GM21367 (cell line): ENCODE results near the gene TRABD2A.
A peak's percentile ranks its signal among the peaks of the same experiment; 100 is the strongest.

Experiments
- ATAC-seq: cut with Tn5 transposase; IDR thresholded peaks from one replicate; pipeline ENCODE4 v1.9.1; 2021; ENCODE audit not compliant: unreplicated experiment

Gene TRABD2A

GRCh38 chr2:84904717-84905174 is 23.9 kb upstream of the TRABD2A start:
- ATAC-seq: no peak

DNA sequence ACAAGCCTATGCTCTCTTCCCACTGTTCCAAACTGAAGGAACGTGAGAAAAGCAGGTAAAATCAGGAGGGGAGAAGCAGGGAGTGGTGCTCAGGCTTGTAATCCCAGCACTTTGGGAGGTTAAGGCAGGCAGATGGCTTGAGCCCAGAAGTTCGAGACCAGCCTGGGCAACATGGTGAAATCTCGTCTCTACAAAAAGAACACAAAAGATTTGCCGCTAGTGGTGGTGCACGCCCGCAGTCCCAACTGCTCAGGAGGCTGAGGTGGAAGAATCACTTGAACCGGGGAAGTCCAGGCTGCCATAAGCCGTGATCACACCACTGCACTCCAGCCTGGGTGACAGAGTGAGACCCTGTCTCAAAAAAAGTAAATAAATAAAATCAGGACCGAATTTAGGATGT is 23.3 kb upstream of the TRABD2A start:
- ATAC-seq: no peak

DNA sequence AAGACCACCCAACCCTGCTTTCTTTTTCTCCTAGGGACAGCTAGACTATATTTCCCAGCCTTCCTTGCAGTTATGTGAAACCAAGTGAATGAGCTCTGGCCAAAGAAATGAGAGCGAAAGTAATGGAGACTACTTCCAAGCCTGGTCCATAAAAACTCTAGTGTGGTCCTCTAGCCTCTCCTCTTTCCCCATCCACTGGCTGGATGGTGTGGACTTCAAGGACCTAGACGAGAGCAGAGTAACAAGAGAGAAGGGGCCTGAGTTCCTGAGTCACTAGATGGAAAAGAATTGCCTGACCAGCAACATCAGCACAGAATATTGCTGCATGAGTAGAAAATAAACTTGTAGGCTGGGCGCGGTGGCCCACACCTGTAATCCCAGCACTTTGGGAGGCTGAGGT is 21.6 kb upstream of the TRABD2A start:
- ATAC-seq: no peak

DNA sequence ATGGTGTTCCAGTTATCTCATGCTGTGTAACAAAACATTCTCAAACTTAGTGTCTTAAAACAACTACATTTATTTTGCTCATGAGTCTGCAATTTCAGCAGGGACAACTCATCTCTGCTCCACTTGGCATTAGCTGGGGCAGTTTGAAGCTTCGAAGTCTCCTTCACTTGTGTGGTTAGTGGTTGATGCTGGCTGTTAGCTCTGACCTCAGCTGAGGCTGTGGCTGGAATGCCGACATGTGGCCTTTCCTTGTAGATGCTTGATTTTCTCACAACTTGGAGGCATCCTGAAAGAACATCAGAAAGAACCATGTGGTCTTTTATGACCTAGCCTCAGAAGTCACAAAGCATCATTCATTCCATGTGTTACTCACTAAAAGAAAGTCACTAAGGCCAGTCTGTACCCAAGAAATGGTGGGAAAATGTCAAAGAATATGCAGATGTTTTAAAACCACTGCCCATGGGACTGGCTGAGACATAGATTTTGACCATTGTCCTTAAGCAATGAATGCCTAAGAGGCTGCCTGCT is 20.8 kb upstream of the TRABD2A start:
- no peak for ATAC-seq

- ATAC-seq: no peak
These were observed 20.1 kb upstream of the TRABD2A start for GRCh38 chr2:84900971-84901370.

DNA sequence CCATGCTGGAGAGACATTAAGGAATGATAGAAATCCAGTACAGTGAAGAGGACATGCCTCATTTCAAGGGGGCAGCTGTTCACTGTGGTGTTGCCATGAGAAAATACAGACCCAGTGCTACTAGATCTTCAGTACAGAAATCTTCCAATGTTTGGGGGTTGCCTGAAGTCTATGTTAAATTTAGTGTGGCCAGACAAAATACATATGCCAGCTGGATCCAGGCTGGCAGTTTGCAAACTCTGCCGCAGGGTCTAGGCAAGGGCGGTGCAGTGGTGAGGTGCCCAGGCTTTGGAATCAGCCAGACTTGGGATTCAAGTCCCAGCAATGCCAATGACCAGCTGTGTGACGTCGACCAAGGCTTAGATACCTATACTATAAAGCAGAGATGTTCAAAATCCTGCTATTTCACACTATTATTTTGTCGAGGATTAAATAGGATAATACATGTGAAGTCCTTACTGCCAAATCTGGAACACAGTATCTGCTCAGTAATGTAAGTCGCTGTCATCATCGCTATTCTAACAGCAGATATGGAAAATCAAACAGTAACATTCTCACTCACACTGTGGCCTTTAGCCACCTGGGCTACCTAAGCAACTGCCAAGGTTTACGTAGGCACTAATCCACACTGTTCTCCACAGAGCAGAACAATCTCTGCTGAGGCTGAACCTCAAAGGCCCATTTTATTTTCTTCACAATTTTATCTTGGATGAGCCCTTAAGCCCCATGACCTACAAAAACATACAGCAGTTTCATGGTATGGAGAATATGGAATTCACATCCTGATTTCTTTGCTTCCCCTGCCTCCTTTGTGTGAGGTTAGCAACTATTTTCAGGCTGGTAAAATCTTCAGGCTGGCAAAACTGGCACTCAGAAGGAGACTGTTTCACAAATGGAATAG is 18.7 kb upstream of the TRABD2A start:
- no peak for ATAC-seq

GRCh38 chr2:84897773-84898172 is 16.9 kb upstream of the TRABD2A start:
- no peak for ATAC-seq

DNA sequence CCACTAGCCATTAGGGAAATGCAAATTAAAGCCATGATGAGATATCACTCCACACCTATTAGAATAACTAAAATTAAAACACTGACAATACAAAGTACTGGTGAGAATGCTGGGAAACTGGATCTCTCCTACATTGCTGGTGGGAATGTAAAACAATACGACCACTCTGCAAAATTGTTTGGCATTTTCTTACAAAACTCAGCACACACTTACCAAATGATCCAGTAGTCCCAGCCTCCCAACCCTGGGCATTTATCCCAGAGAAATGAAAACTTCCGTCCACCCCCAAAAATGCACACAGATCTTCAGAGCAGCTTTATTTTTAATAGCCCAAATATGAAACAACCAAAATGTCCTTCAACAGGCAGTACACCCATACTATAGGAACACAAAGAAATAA is 15.7 kb upstream of the TRABD2A start:
- ATAC-seq: no peak

- no peak for ATAC-seq
These were observed 14.1 kb upstream of the TRABD2A start for GRCh38 chr2:84894758-84895520.

DNA sequence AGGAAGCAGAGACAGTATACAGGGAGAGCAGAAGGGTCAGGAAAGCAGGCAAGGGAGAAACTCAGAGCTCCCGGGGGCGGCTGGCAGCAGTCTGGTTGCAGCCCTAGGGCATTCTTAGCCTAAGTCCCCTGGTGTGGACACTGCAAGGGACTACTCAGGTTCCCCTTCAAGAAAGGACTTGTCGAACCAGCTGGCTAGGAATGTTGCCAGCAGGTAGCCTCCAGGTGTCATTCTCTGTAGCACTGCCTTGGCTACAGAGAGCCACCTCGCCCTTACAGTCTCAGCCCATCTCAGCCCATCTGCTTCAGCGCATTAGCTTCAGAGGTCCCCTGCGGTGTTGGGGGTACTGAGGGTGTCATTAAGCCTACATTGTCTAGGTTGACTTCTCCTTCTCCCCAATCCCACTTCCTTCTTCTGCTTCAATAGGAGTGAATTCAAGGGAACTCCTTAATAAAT is 13.3 kb upstream of the TRABD2A start:
- ATAC-seq: no peak

DNA sequence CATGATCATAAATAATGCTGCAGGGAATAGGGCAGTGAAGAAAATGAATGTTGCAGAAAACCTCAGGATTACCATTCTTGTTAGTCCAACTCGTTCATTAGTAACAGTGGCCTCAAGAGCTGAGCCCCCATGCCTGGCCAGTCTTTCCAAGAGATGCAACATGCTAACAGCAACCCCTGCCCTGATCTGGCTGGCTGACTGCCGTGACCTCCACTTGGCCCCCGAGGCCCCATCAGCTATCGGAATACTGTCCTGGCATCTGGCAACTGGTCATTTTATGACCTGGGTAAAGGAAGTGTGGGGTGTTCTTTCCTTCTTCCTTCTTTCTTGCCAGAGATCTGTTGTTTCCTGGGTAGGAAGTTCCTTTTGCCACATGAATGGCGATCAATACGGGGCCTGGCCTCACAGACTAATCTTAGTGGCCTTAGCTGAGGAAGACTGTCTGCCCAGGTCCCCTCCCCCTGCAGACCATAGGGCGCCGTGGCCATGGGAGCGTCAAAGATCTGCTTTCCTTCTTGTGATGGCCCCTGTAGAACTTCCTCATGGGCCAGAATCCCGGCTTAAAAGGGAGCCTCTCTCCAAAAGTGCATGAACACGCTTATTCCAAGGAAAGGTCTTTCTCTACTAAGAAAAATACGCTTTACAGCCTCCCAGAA is 10.6 kb upstream of the TRABD2A start:
- ATAC-seq: no peak

DNA sequence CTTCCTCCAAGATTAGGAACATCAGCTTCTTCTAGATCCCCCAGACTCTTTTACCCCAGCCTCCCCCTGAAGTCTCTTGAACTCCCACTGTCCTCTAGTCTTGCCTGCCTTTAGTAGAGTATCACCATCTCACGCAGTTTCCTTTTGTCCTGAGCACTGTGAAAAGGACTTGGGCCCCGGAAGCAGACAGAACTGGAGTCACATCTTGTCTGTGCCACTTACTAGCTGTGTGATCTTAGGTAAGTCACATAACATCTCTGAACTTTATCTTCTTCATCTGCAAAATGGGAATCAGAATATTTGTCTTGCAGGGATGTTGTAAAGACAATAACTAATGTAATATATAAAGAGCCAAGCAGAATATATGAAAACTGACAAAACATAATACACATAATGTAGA is 8.4 kb upstream of the TRABD2A start:
- ATAC-seq: no peak

- peak; percentile 97 for ATAC-seq
These were observed 7.8 kb upstream of the TRABD2A start for GRCh38 chr2:84888401-84889276.

- ATAC-seq: no peak
These were observed 5.9 kb upstream of the TRABD2A start for GRCh38 chr2:84886791-84887190.

DNA sequence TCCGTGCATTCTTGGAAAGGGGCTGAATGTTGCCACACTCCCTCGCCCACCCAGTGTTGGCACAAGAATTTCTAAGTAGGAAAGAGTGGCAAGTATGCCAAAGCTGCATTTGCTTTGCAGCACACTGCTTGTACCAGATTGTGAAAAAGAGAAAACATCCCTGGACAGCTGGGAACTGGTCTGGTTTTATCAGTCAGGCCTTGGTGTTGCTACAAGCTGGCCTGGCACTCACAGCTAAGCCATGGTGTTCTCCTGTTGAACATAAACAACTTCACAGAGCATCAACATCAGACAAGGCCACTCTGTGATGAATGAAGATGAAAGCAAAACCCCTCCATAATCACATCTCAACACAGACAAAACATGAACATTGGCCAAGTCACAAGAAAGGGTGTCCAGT is 4.2 kb upstream of the TRABD2A start:
- no peak for ATAC-seq

DNA sequence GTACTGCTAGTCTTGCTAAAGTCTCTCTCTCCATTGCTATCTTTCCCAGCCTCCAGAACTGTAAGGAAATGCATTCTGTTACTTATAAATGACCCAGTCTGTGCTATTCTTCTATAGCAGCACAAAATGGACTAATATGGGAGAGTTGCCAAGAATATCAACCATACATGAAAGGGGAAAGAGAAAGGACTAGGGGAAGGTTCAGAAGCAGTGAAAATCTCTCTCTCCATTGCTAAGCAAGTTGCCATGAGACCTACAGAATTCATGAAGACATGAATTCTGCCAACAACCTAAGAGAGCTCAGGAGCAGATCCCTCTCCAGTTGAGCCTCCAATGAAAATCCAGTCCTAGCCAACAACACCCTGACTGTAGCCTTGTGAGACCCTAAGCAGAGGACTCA is 3.6 kb upstream of the TRABD2A start:
- ATAC-seq: no peak

DNA sequence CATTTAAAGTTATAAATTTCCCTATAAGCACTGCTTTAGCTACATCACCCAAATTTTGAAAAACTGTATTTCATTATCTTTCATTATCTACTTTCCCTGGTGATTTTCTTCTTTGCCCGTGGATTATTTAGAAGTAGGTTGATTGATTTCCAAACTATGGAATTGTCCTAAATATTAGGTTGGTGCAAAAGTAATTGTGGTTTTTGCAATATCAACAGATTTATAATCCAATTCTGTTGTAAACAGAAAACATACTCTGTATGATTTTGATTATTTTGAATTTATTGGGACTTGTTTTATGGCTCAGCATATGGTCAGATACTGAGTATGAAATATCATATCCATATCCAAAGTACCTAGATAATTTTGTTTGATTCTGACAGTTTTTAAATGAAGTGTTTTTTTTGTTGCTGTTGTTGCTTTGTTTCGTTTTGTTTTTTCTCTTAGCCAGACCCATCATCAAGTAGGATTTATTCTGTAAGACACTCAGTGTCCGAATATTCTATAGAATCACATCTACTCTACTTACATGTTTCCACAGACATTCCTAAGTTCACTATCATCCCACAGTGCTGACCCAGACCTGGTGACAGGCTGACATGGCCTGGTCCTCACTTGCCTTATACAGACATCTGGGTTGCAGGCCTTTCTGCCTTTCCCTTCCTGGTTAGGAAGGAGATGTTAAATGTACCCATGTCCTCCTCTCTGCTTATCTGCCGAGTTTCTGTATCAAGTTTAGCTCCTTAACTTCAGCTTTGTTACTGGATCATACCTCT is 2.1 kb upstream of the TRABD2A start:
- no peak for ATAC-seq

DNA sequence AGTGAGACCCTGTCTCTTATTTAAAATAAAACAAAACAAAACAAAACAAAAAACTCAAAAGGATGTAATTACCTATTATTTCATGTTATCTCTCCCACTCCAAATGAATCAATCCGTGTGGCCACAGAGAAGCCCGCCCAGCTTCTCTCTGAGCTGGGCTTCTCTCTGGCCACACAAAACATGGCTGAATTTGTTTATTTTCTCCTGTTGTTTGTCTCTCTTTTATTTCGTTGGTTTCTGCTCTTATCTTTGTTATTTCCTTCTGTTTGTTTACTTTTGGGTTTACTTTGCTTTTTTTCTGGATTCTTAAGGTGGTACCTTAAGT is 1.5 kb upstream of the TRABD2A start:
- ATAC-seq: no peak

DNA sequence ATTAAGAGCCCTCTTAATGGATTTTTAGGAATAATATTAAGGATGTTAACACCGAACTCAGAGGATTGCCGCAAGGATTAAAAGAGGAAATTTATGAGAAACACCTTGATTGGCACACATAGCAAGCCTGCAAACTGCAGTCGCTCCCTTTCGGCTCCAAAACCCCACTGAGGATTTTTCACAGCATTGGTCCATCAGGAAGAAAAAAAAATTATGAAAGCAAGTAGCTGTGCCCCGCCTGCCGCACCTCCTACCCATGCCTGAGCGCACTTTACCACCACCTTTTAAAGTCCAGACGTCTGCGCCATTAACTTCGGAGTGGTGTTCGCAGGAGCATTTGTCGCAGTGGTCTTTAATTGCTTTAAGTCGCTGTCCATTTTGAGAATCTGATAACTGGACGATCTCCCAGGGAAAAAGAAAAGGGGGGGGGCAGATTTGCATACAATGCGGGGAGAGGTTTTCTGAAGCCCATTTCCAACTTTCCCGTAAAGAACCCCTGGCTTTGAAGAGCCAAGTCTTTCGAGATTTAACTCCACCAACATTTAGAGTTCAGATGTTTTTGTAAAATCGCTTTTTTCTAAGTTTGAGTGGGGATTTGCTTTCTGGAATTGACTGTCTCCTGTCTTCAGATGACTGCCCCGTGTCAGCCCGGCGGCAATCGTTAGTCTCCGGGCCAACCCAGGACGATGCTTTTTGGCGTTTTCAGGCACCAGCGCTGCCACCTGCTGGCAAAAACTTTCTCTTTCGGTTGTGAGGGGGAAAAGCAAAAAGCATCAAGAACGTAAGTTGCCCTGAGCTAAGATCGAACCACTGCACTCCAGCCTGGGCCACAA is 913 bp upstream of the TRABD2A start:
- peak; percentile 47 for ATAC-seq
